ENCODE data around the gene MIEF1. TPM values are rescaled to one million over a fixed set of nuclear protein-coding genes. Genes with fewer than 3 reads are reported as not detected.

MIEF1 gene
- total RNA-seq, 2 experiments from 2014 or later: 48.2 to 51.1 TPM

DNA sequence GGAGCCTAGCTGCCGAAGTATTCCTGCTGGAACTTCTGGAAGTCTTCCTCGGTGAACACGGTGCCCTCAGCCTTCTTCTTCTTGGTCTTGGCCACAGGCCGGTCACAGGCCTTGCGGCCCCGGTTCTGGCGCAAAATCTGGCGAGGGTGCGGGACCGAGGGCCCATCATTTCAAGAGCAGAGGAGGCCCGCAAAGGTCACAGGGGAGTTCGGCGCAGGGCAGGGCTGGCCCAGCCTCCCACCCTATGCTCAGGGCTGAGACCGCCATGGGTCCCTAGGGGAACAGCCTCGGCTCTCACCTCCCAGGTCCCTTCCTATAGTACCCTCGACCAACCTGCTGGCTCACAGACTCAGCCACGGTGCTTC, 27.4 kb downstream of the MIEF1 start:
- ChIA-PET POLR2A (interaction anchor here (1.2 to 13.6 kb wide), 8 partner anchors 15 to 391 kb away, joined by 3 to 234 read pairs (median 11); partner anchors contain the start of genes ATF4, MIEF1 and RPL3), CTCF (interaction anchor here (0.7 to 11.1 kb wide), 37 partner anchors 9 to 648 kb away, joined by 3 to 323 read pairs (median 5); partner anchors contain the start of genes ATF4, MIEF1, TAB1 and TNRC6B)
- H3K27ac Mint-ChIP-seq: peak overlapping the region; percentile 55
- peaks cover 52% of the 10 kb centered on the region for H3K36me3 Mint-ChIP-seq (ENCODE audit: low read depth)
- H3K4me1 Mint-ChIP-seq (ENCODE audit: low read depth): peaks cover 71% of the 10 kb centered on the region
- intact Hi-C loops (cut with micrococcal nuclease): no loop called here
- H3K9me3 Mint-ChIP-seq: no peaks in the 10 kb centered on the region
- H3K4me3 Mint-ChIP-seq: peak overlapping the region; percentile 69
- no peaks in the 10 kb centered on the region for H3K27me3 Mint-ChIP-seq
- DNase-seq (no peak), ATAC-seq (no peak)
- TF ChIP-seq, protein P1, sequence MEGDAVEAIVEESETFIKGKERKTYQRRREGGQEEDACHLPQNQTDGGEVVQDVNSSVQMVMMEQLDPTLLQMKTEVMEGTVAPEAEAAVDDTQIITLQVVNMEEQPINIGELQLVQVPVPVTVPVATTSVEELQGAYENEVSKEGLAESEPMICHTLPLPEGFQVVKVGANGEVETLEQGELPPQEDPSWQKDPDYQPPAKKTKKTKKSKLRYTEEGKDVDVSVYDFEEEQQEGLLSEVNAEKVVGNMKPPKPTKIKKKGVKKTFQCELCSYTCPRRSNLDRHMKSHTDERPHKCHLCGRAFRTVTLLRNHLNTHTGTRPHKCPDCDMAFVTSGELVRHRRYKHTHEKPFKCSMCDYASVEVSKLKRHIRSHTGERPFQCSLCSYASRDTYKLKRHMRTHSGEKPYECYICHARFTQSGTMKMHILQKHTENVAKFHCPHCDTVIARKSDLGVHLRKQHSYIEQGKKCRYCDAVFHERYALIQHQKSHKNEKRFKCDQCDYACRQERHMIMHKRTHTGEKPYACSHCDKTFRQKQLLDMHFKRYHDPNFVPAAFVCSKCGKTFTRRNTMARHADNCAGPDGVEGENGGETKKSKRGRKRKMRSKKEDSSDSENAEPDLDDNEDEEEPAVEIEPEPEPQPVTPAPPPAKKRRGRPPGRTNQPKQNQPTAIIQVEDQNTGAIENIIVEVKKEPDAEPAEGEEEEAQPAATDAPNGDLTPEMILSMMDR (IDR thresholded peaks at IDR 0.05): peak; percentile 74

GRCh38 chr22:39530116-39530515, 28.0 kb downstream of the MIEF1 start:
- Mint-ChIP-seq H3K9me3 (no peaks in the 10 kb centered on the region), H3K4me3 (peak overlapping the region; percentile 69), H3K27ac (peak overlapping the region; percentile 55), H3K36me3 (ENCODE audit: low read depth) (peaks cover 46% of the 10 kb centered on the region), H3K4me1 (ENCODE audit: low read depth) (peaks cover 66% of the 10 kb centered on the region), H3K27me3 (no peaks in the 10 kb centered on the region)
- intact Hi-C loops (cut with micrococcal nuclease): loop anchor here (5.0 kb wide), 2 partner anchors 33 to 382 kb away; no protein-coding TSS in a partner anchor
- TF ChIP-seq, protein P1 (IDR thresholded peaks at IDR 0.05): no peak
- ChIA-PET POLR2A (interaction anchor here (1.2 to 13.6 kb wide), 8 partner anchors 15 to 391 kb away, joined by 3 to 234 read pairs (median 8); partner anchors contain the start of genes ATF4, MIEF1 and RPL3), CTCF (interaction anchor here (0.8 to 11.1 kb wide), 13 partner anchors 10 to 513 kb away, joined by 3 to 323 read pairs (median 6); partner anchors contain the start of genes ATF4 and MIEF1)
- ATAC-seq: no peak
- no peak for DNase-seq

GRCh38 chr22:39530692-39531331, 28.7 kb downstream of the MIEF1 start:
- peaks cover 60% of the 10 kb centered on the region for H3K4me1 Mint-ChIP-seq (ENCODE audit: low read depth)
- CTCF ChIA-PET: interaction anchor here (0.8 to 11.1 kb wide), 11 partner anchors 8 to 509 kb away, joined by 3 to 323 read pairs (median 6); partner anchors contain the start of genes ATF4 and MIEF1
- no peaks in the 10 kb centered on the region for H3K9me3 Mint-ChIP-seq
- POLR2A ChIA-PET: interaction anchor here (0.7 to 13.6 kb wide), 8 partner anchors 16 to 309 kb away, joined by 3 to 234 read pairs (median 8); partner anchors contain the start of genes ATF4, MIEF1 and RPL3
- intact Hi-C loops (cut with micrococcal nuclease): loop anchor here (5.0 kb wide), 2 partner anchors 34 to 381 kb away; no protein-coding TSS in a partner anchor
- H3K27ac Mint-ChIP-seq: peak overlapping the region; percentile 55
- DNase-seq (peak; percentile 48), ATAC-seq (no peak)
- H3K4me3 Mint-ChIP-seq: peak overlapping the region; percentile 86
- H3K36me3 Mint-ChIP-seq (ENCODE audit: low read depth): peaks cover 42% of the 10 kb centered on the region
- TF ChIP-seq, protein P1 (IDR thresholded peaks at IDR 0.05): peak; percentile 23
- H3K27me3 Mint-ChIP-seq: no peaks in the 10 kb centered on the region

GRCh38 chr22:39532215-39533073, 30.4 kb downstream of the MIEF1 start, which contains the start of gene RPS19BP1:
TSS of gene RPS19BP1 (minus strand) at chr22:39532748. CDS start at chr22:39532738, 10 bp downstream.
- H3K27me3 Mint-ChIP-seq: no peaks in the 10 kb centered on the region
- H3K36me3 Mint-ChIP-seq (ENCODE audit: low read depth): peaks cover 37% of the 10 kb centered on the region
- POLR2A ChIA-PET: interaction anchor here (0.6 to 13.6 kb wide), 6 partner anchors 18 to 826 kb away, joined by 3 to 234 read pairs (median 3); partner anchors contain the start of gene ATF4
- peak; percentile 100 for DNase-seq
- H3K27ac Mint-ChIP-seq: peak within 1 kb of the TSS; percentile 93
- TF ChIP-seq, protein P1 (IDR thresholded peaks at IDR 0.05): no peak
- ATAC-seq: peak; percentile 90
- intact Hi-C loops (cut with micrococcal nuclease): loop anchor here (5.0 kb wide), 2 partner anchors 35 to 380 kb away; no protein-coding TSS in a partner anchor
- CTCF ChIA-PET: interaction anchor here (1.3 to 11.1 kb wide), 3 partner anchors 10 to 36 kb away, joined by 6 to 323 read pairs (median 9); partner anchors contain the start of gene MIEF1
- H3K4me3 Mint-ChIP-seq: peak within 1 kb of the TSS; percentile 86
- H3K4me1 Mint-ChIP-seq (ENCODE audit: low read depth): peaks cover 49% of the 10 kb centered on the region
- H3K9me3 Mint-ChIP-seq: no peaks in the 10 kb centered on the region

Measured in activated CD8-positive, alpha-beta T cell treated with anti-CD3 and anti-CD28 coated beads for 36 hours (primary cell).